Activated naive CD4-positive, alpha-beta T cell treated with anti-CD3 and anti-CD28 coated beads, Interleukin-2, amount 50 U/mL, for 16 hours (primary cell): ENCODE data around the gene SMIM45.

Experiments used
- DNase-seq: peaks from one replicate; pipeline ENCODE4 v3.0.0-alpha.2; 2020

SMIM45 gene

DNA sequence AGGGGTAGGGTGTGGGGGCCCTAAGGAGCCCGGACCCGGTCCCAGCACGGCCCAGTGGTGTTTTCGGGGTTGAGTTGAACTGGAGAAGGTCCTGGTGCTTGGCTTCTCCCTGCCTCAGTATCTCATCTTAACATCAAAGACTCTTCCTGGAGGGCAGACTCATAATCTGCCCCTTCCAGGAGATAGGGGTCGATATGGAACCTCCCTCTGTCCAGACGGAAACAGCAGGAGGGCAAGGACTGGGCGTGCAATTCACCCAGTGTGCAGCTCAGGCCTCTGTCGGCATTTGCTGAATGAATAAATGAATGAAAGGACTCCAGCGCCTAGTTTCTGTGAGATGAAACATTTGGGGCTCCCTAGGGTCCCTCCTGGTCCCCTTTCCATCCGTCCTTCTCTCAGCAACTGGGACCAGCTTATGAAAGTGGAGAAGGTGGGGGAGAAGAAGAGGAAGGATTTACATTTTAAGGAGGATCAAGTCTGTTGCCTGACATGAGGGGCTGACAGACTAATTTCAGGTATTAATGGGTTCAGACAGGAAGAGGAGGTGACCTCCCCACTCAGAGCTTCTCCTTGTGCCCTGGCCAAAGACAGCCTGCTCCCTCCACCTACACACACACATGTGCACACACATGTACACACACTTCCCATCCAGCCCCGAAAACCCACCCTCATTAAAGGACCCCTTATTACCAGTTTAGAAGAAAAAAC lies 36.0 kb upstream of the SMIM45 start:
- no peak for DNase-seq

DNA sequence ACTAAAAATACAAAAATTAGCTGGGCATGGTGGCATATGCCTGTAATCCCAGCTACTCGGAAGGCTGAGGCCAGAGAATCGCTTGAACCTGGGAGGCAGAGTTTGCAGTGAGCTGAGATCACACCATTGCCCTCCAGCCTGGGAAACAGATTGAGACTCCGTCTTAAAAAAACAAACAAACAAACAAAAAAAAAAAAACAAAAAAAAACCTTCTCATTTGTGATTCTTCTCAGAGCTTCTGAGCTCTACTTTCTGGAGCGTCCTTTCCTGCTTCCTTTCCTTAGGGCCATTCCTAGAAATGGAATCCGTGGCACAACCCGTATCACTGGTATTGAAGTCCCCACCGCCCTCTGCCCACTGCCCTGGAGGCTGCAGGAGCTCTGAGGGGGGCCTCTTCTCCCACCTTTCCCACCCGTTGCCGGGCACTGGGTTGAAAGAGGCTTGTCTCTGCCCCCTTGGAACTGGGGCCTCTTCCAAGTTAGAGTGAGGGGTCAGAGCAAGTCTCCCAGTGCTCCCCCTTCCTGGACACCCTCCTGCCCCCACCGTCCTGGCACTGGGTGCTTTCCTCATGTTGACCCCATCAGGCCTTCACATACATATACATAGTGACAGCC lies 35.1 kb upstream of the SMIM45 start:
- no peak for DNase-seq

DNA sequence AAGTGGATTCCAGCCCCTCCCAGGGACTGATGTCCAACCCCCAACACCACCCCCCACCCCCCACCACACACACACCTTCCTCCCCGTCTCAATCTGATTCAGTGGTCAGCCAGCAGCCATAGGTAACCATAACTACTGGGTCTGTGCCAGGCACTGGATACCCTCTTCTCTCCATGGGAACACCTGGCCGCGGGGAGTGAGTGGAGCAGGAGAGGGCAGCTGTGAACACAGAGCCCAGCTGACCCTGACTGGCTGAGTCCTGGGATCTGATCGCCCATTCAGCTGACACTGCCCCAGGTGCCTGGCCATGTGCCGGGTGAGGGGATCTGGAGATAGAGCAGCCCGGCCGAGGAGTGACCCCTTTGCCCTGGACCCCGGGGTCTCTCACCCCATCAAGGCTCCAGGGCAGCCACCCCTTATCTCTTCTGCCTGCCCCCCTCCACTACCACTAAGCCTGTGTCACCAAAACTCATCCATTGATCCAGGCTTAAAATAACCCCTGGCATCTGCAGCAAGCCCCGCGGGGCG lies 34.5 kb upstream of the SMIM45 start:
- no peak for DNase-seq

DNA sequence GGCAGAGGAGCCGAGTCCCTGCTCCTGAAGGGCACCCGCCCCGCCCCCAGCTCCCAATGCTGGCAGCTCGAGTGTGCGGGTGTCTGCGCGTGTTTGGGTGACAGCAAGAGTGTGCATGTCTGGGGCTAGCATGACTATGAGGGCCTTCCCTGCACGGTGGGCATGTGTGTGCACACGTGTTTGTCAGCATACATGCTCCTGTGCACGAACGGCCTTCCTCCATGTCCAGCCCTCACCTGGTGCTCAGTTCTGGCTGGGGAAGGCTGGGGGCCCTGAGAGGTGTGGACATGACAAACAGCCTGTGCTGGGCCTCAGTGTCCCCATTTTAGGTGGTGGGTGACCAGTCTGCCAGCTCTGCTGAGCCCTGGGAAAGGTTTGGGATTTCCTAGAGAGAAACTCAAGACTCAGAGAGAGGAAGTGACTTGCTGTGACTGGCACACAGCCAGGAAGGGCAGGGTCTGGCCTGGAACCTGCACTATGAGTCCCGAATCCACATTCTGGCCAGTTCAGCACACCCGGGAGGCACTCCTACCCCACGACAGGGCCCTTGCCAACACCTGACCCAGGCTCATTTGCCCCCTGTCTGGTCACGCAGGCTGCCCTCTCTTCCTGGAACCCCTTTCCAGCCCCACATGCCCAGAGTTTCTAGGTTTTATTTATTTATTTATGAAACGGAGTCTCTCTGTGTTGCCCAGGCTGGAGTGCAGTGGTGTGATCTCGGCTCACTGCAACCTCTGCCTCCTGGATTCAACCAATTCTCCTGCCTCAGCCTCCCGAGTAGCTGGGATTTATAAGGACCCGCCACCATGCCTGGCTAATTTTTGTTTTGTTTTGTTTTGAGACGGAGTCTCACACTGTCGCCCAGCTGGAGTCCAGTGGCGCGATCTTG lies 33.8 kb upstream of the SMIM45 start:
- DNase-seq: no peak

DNA sequence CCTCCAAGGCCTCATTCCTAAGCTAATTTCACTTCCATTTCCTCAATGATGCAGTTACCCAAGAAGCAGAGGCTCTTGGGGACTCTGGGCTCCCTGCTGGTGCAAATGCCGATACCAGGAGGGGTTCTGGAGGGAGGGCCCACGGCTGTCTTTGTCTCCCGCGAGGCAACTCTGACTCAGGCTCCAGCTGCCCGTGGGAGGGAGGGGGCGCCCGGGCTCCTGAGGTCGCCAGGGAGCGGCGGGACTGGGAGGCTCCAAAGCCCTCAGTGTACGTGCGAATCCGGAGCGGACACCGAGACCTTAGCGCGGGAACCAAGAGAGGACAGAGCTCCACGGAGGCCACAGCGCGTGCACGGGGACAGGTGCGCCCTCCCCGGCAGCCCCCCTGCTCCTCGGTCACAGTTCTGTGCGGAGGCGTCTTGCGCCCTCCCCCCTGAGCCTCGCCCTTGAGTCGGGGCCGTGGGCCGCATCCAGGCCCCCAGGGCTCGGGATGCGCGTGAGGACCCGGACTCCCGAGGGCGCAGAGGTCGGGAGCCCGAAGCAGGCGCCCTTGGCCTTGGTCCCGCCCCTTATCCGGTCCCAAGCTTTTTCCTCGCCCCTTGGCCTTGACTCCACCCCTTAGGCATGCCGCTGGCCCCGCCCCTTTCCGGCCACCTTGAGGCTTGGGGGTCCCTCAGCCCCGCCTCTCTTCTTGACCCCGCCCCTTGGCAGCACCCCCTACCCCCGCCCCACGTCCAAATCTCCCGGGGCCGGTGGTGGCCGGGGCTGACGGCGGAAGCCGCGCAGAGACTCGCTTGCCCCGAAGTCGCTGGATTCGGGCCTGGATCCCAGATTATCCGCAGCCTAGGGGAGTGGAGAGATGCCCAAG lies 32.4 kb upstream of the SMIM45 start:
- DNase-seq: peak; percentile 53

DNA sequence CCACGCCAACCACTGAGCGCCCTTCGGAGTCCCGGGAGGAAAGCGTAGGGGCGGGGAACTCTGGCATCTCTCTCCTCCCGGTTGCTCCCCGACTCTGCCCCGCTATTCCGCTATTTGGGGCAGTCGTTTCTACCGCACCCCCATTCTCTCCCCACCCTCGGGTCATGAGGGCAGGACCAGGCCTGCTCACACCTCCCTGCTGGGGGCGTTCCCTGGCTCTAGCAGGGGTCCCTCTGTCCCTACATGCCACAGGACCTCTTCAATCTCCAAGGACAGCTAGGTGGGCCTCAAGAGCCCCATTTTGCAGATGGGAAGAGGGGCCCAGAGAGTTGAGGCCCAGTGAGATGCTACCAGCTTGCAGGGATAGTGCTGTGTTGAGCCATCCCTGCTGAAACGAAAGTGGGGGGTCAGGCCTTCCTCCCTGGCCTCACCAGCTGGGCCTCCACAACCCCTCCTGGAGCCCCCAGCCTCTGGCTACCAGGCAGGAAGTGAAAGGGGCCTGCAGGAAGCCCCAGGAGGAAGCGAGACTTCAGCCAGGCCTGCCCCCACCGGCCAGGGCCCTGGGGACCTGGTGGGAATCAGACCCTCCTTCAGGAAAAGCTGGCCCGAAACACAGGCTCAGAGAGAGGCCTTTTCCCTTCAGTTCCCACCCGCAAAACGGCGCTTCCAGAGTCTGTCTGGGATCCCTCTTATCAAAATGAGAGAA lies 31.5 kb upstream of the SMIM45 start:
- no peak for DNase-seq

DNA sequence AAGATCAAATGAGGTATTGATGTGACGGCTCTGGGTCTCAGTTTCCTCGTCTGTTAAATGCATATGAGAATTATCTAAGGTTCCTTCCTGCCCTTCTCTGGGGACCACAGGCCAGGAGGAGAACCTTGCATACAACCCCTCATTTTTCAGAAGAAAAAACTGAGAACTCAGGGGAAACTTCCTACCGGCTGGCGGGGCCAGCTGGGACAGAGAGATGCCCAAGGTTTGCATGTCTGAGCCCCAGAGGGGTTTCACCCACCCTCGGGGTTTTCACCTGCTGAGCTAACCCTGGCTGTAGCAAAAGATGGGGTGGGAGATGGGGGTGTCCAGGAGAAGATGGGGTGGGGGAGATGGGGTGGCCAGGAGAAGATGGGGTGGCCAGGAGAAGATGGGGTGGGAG lies 29.6 kb upstream of the SMIM45 start:
- DNase-seq: no peak

DNA sequence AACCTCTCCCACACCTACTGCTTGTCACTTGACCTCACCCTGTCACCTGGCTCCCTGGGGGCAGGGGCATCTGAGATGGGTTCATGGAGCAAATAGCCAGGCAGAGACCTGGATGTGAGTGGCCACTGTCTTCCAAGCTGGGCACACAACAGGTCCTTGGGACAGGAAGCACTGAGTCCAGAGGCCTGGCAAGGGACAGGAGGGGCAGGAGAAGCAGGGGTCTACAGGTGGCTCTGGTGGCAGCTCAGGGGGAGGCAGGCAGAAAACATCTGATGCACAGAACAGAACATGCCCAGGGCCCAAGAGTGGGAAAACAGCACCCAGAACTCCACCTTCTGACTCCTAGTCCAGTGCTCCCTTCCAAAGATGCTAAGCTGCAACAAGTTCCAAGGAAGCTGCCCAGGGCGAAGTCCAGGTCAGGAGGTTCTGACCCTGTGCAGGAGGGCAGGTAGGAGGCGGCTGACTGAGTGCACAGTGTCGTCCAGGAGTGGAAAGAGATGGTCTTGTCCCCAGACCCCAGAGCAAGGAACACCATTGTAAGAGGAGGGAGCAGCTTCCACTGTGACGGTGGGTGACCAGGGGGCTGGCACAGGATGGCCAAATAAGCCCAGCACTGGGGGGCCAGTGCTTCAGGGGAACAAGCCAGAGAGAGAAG lies 28.9 kb upstream of the SMIM45 start:
- DNase-seq: no peak

DNA sequence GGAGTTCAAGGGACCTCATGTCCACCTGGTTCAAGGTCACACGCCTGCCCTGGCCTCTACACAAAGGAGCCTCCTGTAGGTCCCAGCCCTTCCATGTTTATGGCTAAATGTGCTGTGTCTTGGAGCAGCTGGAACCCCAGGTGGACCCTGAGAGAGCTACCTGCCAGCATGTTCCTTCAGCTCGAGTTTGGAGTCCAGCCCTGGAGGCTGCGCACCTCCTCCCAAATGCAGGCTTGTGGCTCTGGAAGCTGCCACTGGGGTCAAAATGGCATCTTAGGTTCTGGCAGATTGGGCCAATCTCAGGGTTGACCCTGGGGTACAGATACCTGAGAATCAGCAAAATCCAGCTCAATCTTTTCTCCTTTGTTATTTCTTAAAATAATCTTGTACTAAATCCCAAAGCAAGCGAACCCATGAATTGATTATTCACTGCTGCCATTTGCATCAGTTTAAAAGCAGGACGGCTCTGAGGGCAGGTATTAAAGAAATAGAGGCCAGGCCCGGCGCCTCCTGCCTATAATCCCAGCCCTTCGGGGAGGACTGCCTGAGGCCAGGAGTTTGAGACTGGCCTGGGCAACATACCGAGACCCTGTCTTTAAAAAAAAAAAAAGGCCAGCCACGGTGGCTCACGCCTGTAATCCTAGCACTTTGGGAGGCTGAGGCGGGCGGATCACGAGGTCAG lies 28.2 kb upstream of the SMIM45 start:
- DNase-seq: no peak

DNA sequence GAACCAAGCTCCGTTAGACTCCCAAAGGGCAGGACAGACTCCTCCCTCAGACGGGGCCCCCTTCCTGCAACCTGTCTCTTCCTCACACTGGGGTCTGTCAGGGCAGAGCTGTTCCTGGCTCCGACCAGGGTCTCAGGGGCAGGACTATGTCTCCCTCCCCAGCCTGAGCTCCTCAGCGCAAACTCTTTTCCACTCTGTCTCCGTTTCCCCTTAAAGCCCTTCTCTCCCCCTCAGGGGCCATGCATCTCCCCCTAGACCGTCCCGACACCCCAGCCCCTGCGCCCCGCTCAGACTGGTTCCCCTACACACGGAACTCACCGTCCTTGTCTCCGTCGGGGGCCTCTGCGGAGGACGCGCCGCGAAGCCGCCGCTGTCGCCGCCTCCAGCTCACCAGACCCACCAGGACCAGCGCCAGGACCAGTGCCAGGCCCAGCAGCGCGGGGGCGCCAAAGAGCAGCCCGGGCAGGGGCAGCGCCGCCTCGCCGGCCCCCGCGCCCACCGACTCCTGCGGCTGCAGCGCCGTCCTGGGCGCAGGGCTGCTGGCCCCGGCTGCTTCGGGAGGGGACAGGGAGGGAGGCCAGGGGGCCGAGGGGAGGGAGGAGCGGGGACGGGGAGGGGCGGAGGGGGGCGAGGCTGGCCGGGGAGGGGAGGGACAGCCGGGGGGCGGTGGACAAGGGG lies 26.0 kb upstream of the SMIM45 start:
- DNase-seq: peak; percentile 80

DNA sequence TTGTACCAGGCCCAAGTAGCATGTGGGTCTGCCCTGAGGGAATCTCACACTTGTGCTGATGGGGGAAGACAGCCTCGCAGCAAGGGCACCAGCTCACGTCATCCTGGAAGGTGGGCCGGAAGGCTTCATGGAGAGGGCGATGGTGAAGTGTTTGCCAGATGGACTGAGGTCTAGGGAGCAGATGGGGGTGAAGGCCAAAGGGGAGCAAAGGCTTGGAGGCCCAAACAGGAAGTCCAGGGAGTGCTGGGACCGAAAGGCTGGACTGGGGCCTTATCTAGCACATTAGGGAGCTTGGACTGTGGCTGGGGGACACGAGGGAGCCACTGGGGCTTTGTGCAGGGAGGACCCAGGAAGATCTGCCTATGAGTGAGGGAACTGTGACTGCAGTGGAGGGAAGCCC lies 24.1 kb upstream of the SMIM45 start:
- no peak for DNase-seq

DNA sequence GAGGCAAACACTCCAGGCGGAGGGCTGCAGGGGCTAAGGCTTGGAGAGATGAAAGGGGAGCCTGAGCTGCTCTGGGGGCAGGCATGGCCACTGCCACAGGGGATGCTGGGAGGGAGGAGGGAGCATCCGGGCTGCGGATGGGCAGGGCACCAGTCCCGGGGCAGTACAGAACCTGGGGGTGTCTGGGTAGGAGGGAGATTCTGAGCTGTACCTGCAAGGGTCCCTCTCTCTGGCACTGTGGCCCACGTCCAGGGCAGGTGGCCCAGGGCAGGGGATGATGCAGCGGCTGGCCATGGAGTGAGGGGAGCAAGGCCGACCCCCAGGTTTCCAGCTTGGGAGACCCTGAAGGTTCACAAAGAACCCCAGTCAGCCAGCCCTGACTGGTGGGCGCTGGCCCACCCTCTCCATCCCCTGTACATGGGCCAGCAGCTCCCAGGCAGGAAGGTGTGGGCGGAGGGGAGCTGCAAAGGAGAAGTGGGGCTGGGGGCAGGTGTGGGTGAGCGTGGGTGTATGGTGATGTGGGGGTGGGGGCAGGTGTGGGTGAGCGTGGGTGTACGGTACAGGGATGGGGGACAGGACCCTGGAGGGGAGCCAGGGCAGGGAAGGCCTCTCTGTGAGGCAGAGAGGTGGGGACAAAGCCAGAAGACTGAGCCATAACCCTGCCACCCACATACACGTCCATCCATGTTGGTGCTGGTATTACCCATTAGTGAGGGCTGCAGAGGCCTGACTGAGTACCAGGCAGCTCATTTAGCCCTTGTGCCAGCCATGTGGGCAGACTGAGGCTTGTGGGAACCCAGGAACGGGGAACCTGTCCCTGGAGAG lies 23.1 kb upstream of the SMIM45 start:
- no peak for DNase-seq

DNA sequence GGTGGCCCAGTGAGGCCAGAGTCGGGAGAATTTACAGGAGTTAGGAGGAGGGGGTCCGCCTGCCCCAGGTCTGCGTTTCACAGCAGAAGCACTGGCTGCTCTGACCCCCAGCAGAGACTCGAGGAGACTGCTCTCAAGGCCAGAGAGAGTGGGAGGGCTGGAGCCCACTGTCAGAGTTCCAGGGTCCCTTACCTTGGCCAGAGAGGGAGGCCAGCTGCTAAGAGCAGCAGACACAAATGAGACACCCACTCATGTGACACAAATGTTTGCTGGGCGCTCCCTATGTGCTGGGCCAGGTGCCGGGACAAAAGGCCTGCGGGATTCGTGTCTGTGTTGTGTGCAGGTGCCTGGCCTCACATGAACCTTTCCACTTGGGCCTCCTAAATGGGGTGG lies 22.5 kb upstream of the SMIM45 start:
- no peak for DNase-seq

DNA sequence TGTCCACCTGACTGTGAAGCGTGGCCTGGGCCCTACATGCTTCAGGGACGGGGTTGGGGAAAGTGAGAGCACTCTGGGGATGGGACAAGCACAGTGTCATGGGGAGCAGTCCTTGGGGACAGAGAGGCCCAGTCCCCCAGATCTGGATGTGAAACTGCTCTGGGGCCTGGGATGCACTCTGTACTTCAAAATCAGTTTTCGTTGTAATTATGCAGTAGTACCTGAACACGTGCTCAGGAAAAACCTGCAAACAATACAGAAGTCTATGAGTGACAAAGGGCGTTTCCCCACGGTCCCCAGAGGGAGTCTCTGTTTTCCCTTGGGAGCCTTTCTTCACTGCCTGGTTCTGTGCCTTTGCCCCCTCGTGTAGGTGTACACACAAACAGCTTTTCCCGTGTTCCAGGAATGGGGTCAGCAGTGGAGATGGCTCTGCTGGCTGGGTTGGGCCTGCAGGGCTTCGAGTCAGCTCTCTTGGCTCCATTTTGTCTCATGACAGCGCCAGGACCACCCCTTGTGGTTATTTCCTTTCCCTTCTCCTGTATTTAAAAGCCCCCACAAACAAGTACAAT lies 20.2 kb upstream of the SMIM45 start:
- DNase-seq: no peak

DNA sequence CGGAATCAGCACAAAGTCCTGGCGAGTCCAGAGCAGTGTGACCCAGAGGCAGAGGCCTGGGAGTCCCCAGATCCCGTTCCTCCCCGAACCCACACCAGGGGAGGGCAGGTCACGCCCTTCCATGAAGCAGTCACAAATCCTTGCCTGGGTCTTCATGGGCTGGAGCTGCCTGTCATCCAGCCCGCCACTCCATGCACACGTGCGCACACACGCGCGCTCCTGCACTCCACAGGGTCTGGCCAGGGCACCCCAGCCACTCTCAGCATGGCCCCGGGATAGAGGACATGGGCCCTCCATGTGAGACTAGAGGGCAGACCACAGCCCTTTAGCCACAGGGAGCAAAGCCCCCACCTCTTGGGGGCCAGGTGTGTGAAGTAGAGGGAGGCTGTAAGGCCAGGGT lies 19.6 kb upstream of the SMIM45 start:
- no peak for DNase-seq

DNA sequence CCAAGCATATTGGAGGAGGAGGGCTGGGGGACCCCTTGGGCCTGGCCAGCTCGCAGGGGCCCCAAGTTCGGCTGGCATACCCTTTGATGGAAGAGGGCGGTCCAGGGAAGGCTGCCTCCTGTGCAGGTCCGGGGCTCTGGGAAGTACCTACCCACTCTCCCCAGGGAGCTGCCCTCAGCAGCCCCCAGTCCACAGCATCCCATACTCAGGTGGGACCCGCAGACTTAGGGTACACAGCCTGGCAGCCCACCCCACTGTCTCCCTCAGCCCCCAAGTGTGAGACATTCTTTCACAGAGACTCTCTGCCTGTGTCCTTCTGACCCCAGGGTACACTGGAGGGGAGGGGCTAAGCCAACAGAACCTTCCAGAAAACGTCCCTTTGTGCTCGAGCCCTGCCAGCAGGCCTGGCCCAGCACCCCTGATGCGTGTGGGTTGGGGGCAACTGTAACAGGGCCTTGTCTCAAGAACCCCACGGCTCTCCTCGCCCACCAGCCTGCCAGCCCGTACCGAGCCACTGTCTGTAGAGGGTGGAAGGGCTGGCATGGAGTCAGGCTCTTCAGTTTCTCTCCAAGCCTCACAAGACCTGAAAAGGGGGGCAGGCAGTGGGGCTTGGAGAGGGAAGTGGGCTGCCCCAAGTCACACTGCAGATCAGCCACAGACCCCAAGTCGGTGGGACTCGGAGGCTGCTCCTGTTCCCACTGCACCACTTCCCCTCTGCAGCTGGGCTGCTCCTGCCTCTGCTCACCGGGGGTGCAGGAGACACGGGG lies 18.4 kb upstream of the SMIM45 start:
- no peak for DNase-seq

DNA sequence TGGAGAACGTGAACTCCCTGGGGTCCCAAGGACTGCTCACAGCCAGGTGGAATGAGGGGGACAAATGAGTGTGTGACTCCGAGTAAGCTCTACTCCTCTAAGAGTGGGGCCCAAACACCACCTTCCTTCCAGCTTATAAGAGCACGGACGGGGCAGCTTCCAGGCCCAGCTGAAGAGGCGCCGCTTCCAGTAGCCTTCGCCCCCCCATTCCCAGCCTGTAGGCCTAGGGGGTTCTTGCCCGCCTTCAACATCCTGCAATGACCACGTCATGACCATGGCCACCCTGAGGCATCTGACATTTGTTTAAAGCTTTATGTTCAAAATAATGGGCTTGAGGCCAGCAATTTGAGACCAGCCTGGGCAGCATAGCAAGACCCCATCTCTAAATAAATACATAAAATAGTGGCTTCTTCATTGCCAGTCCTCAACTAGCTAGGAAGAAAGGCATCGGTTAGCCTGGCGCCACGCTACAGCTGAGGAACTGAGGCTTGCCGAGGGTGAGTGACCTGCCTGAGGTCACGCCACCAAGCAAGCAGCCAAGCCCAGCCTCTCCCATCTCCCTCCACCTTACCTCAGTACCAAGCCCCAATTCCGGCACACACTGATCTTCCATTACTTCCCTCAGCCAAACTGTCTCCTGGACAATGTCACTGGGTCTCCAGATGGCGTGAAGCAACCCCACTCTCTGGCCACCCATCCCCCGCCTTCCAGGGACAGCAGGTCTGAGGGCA lies 17.5 kb upstream of the SMIM45 start:
- no peak for DNase-seq

DNA sequence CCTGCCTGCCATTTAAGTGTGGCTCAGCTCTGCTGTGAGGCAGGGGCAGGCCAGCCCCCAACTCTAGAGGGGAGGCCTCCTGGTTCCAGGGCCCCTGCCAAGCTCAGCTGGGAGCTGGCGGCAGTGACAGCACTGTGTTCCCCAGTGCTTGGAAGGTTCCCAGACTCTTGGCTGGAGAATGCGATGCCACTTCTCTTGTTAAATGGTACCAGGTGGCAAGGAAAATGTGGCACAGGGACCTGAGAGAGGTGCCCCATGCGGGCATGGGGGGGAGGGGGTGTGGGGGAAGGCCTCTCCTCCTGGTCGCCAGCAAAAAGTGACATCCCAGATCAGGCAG lies 17.0 kb upstream of the SMIM45 start:
- DNase-seq: no peak
